ENCODE results near the gene ELOA.

ELOA gene

GRCh38 chr1:23743287-23744152 lies at the start of gene ELOA:
Gene ELOA, plus strand, starts transcription at chr1:23743471. Its CDS starts 33 bp downstream, at chr1:23743504.
- Histone ChIP-seq H3K4me1 (ENCODE audit: insufficient read depth, low read length) (peaks cover 17% of the 10 kb centered on the region), H3K4me3 (ENCODE audit: low read length) (peak within 1 kb of the TSS; percentile 82), H3K9me3 (ENCODE audit: low read length) (no peaks in the 10 kb centered on the region), H3K27me3 (ENCODE audit: insufficient read depth, low read length) (no peaks in the 10 kb centered on the region), H3K36me3 (ENCODE audit: insufficient read depth, low read length) (peaks cover 18% of the 10 kb centered on the region), H2AFZ (ENCODE audit: low read depth, low read length) (peak within 1 kb of the TSS; percentile 52)

GRCh38 chr1:23693599-23693998 lies 49.7 kb upstream of the ELOA start:
- Histone ChIP-seq H3K4me3 (ENCODE audit: low read length) (peak overlapping the region; percentile 93), H3K36me3 (ENCODE audit: insufficient read depth, low read length) (peaks cover 62% of the 10 kb centered on the region), H3K27me3 (ENCODE audit: insufficient read depth, low read length) (no peaks in the 10 kb centered on the region), H3K9me3 (ENCODE audit: low read length) (no peaks in the 10 kb centered on the region), H3K4me1 (ENCODE audit: insufficient read depth, low read length) (peaks cover 23% of the 10 kb centered on the region), H2AFZ (ENCODE audit: low read depth, low read length) (no peak overlapping the region)

- no peaks in the 10 kb centered on the region for H3K27me3 ChIP-seq (ENCODE audit: insufficient read depth, low read length)
- peaks cover 70% of the 10 kb centered on the region for H3K36me3 ChIP-seq (ENCODE audit: insufficient read depth, low read length)
- peaks cover 23% of the 10 kb centered on the region for H3K4me1 ChIP-seq (ENCODE audit: insufficient read depth, low read length)
- H3K4me3 ChIP-seq (ENCODE audit: low read length) = no peak overlapping the region
- H3K9me3 ChIP-seq (ENCODE audit: low read length) = no peaks in the 10 kb centered on the region
- no peak overlapping the region for H2AFZ ChIP-seq (ENCODE audit: low read depth, low read length)
These were observed 48.9 kb upstream of the ELOA start for GRCh38 chr1:23694371-23694770.

- H3K4me1 ChIP-seq (ENCODE audit: insufficient read depth, low read length) = peaks cover 23% of the 10 kb centered on the region
- no peak overlapping the region for H3K4me3 ChIP-seq (ENCODE audit: low read length)
- H2AFZ ChIP-seq (ENCODE audit: low read depth, low read length) = no peak overlapping the region
- no peaks in the 10 kb centered on the region for H3K27me3 ChIP-seq (ENCODE audit: insufficient read depth, low read length)
- H3K36me3 ChIP-seq (ENCODE audit: insufficient read depth, low read length) = peaks cover 80% of the 10 kb centered on the region
- no peaks in the 10 kb centered on the region for H3K9me3 ChIP-seq (ENCODE audit: low read length)
These were observed 47.6 kb upstream of the ELOA start for GRCh38 chr1:23695667-23696066.

GRCh38 chr1:23696335-23696989 lies 46.8 kb upstream of the ELOA start:
- H3K27me3 ChIP-seq (ENCODE audit: insufficient read depth, low read length) = no peaks in the 10 kb centered on the region
- H3K4me3 ChIP-seq (ENCODE audit: low read length) = no peak overlapping the region
- no peak overlapping the region for H2AFZ ChIP-seq (ENCODE audit: low read depth, low read length)
- H3K9me3 ChIP-seq (ENCODE audit: low read length) = no peaks in the 10 kb centered on the region
- peaks cover 86% of the 10 kb centered on the region for H3K36me3 ChIP-seq (ENCODE audit: insufficient read depth, low read length)
- H3K4me1 ChIP-seq (ENCODE audit: insufficient read depth, low read length) = peaks cover 23% of the 10 kb centered on the region

GRCh38 chr1:23698466-23698865 lies 44.8 kb upstream of the ELOA start:
- peaks cover 8% of the 10 kb centered on the region for H3K4me1 ChIP-seq (ENCODE audit: insufficient read depth, low read length)
- peaks cover 87% of the 10 kb centered on the region for H3K36me3 ChIP-seq (ENCODE audit: insufficient read depth, low read length)
- no peak overlapping the region for H2AFZ ChIP-seq (ENCODE audit: low read depth, low read length)
- no peak overlapping the region for H3K4me3 ChIP-seq (ENCODE audit: low read length)
- H3K27me3 ChIP-seq (ENCODE audit: insufficient read depth, low read length) = no peaks in the 10 kb centered on the region
- H3K9me3 ChIP-seq (ENCODE audit: low read length) = no peaks in the 10 kb centered on the region

GRCh38 chr1:23699280-23700179 lies 43.7 kb upstream of the ELOA start:
- no peaks in the 10 kb centered on the region for H3K27me3 ChIP-seq (ENCODE audit: insufficient read depth, low read length)
- H3K4me1 ChIP-seq (ENCODE audit: insufficient read depth, low read length) = no peaks in the 10 kb centered on the region
- peaks cover 83% of the 10 kb centered on the region for H3K36me3 ChIP-seq (ENCODE audit: insufficient read depth, low read length)
- no peak overlapping the region for H3K4me3 ChIP-seq (ENCODE audit: low read length)
- no peak overlapping the region for H2AFZ ChIP-seq (ENCODE audit: low read depth, low read length)
- no peaks in the 10 kb centered on the region for H3K9me3 ChIP-seq (ENCODE audit: low read length)

GRCh38 chr1:23701310-23701709 lies 42.0 kb upstream of the ELOA start:
- H3K27me3 ChIP-seq (ENCODE audit: insufficient read depth, low read length) = no peaks in the 10 kb centered on the region
- peaks cover 75% of the 10 kb centered on the region for H3K36me3 ChIP-seq (ENCODE audit: insufficient read depth, low read length)
- H3K4me3 ChIP-seq (ENCODE audit: low read length) = no peak overlapping the region
- no peaks in the 10 kb centered on the region for H3K4me1 ChIP-seq (ENCODE audit: insufficient read depth, low read length)
- H3K9me3 ChIP-seq (ENCODE audit: low read length) = no peaks in the 10 kb centered on the region
- H2AFZ ChIP-seq (ENCODE audit: low read depth, low read length) = no peak overlapping the region

- no peaks in the 10 kb centered on the region for H3K4me1 ChIP-seq (ENCODE audit: insufficient read depth, low read length)
- peaks cover 68% of the 10 kb centered on the region for H3K36me3 ChIP-seq (ENCODE audit: insufficient read depth, low read length)
- no peak overlapping the region for H3K4me3 ChIP-seq (ENCODE audit: low read length)
- no peak overlapping the region for H2AFZ ChIP-seq (ENCODE audit: low read depth, low read length)
- H3K27me3 ChIP-seq (ENCODE audit: insufficient read depth, low read length) = no peaks in the 10 kb centered on the region
- H3K9me3 ChIP-seq (ENCODE audit: low read length) = no peaks in the 10 kb centered on the region
These were observed 41.3 kb upstream of the ELOA start for GRCh38 chr1:23701996-23702395.

GRCh38 chr1:23704834-23705495 lies 38.3 kb upstream of the ELOA start:
- Histone ChIP-seq H3K36me3 (ENCODE audit: insufficient read depth, low read length) (peaks cover 39% of the 10 kb centered on the region), H3K9me3 (ENCODE audit: low read length) (no peaks in the 10 kb centered on the region), H3K27me3 (ENCODE audit: insufficient read depth, low read length) (no peaks in the 10 kb centered on the region)

GRCh38 chr1:23709229-23709628 lies 34.0 kb upstream of the ELOA start:
- Histone ChIP-seq H3K4me1 (ENCODE audit: insufficient read depth, low read length) (no peaks in the 10 kb centered on the region), H3K9me3 (ENCODE audit: low read length) (no peaks in the 10 kb centered on the region), H3K27me3 (ENCODE audit: insufficient read depth, low read length) (no peaks in the 10 kb centered on the region), H3K4me3 (ENCODE audit: low read length) (no peak overlapping the region), H3K36me3 (ENCODE audit: insufficient read depth, low read length) (peaks cover 15% of the 10 kb centered on the region), H2AFZ (ENCODE audit: low read depth, low read length) (no peak overlapping the region)

More at GRCh38 chr1:23704834-23705495, 38.3 kb upstream of the ELOA start:
- Histone ChIP-seq H2AFZ (ENCODE audit: low read depth, low read length) (no peak overlapping the region), H3K4me1 (ENCODE audit: insufficient read depth, low read length) (no peaks in the 10 kb centered on the region), H3K4me3 (ENCODE audit: low read length) (no peak overlapping the region)

GRCh38 chr1:23718482-23718881 lies 24.8 kb upstream of the ELOA start:
- H2AFZ ChIP-seq (ENCODE audit: low read depth, low read length) = no peak overlapping the region
- H3K27me3 ChIP-seq (ENCODE audit: insufficient read depth, low read length) = no peaks in the 10 kb centered on the region
- no peaks in the 10 kb centered on the region for H3K36me3 ChIP-seq (ENCODE audit: insufficient read depth, low read length)
- no peaks in the 10 kb centered on the region for H3K4me1 ChIP-seq (ENCODE audit: insufficient read depth, low read length)
- no peaks in the 10 kb centered on the region for H3K9me3 ChIP-seq (ENCODE audit: low read length)
- H3K4me3 ChIP-seq (ENCODE audit: low read length) = no peak overlapping the region
